Stimulated activated CD8-positive, alpha-beta memory T cell treated with anti-CD3 and anti-CD28 coated beads, Interleukin-12 subunit alpha, Interleukin-12 subunit beta, amount 100 ng/mL, for 1 hour (primary cell): Measurements from ENCODE around the gene DNAH17.

Experiments used
- DNase-seq: peaks from one replicate; pipeline ENCODE4 v3.0.0-alpha.2; 2020; ENCODE audit warnings: low read depth

The DNAH17 gene

GRCh38 chr17:78390241-78391050 lies 186.8 kb downstream of the DNAH17 start:
- DNase-seq, result no peak

GRCh38 chr17:78387977-78388941 lies 188.9 kb downstream of the DNAH17 start:
- no peak for DNase-seq

GRCh38 chr17:78384479-78385175 lies 192.6 kb downstream of the DNAH17 start:
- no peak for DNase-seq

DNA sequence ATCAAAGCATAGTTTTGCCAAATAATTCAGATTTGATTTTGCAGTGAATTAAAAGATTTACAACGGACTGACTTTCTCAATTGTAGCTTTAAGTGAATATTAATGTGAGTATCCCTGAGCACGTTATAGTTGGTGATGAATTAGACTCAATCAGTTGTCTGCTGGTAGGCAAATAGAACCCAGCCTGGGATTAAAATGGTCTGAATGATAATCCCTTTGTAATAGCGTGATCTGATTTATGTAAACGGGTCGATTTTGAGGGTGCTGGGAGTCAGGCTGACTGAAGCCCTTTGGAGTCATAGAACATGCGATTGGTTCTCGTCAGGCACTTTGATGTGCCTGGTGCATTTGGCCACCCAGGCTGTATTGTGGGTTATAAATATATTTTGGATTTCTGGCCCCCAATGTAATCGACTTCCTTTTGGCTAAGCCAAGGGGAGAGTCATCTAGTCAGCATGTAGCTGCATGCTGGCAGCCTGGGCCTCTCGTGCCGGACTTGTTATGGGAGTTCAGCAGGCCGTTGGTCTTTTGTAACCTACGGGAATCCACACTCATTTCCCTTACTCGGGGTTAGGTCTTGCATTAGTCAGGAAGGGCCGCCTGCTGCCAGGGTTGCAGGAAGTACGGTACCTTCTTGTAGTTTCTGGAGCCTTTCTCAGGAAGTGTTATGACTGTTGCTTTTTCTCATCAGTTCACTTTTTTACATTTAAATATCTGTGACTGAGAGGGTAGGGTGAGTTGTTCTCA lies 193.3 kb downstream of the DNAH17 start:
- DNase-seq, result no peak

- DNase-seq, result no peak
These were observed 195.5 kb downstream of the DNAH17 start for GRCh38 chr17:78381601-78382232.

GRCh38 chr17:78380370-78380769 lies 196.8 kb downstream of the DNAH17 start:
- DNase-seq, result no peak

GRCh38 chr17:78379131-78379491 lies 198.1 kb downstream of the DNAH17 start:
- DNase-seq, result no peak

GRCh38 chr17:78378225-78379130 lies 198.7 kb downstream of the DNAH17 start, which contains the start of gene PGS1:
PGS1 (plus strand) TSS chr17:78378649; CDS start chr17:78378666, 17 bp downstream.
- DNase-seq, result peak; percentile 71

DNA sequence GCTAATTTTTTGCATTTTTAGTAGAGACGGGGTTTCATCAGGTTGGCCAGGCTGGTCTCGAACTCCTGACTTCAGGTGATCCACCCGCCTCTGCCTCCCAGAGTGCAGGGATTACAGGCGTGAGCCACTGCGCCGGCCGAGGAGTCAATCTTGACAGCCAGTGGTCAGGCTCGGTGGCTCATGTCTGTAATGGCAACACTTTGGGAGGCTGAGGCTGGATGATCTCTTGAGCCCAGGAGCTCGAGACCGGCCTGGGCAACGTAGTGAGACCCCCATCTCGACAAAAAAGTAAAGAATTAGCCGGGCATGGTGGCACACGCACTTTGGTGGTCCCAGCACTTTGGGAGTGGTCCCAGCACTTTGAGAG lies 199.4 kb downstream of the DNAH17 start:
- no peak for DNase-seq

DNA sequence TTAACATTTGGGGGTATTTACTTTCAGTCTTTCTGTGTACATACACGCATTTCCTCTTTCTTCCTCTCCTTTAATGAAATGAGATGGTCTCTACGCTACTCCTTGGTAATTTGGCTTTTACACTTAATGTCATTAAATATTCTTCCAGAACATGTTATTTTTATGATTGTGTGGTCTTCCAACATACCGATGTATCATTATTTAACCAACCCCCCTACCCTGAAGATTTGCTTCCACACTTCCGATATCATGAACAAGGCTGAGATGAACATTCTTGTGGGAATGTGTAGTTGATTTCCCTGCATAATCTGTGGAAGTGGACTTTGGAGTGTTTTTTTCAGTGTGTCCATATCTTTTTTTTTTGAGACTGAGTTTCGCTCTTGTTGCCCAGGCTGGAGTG lies 201.0 kb downstream of the DNAH17 start:
- no peak for DNase-seq

- DNase-seq, result no peak
These were observed 201.6 kb downstream of the DNAH17 start for GRCh38 chr17:78375401-78376151.

DNA sequence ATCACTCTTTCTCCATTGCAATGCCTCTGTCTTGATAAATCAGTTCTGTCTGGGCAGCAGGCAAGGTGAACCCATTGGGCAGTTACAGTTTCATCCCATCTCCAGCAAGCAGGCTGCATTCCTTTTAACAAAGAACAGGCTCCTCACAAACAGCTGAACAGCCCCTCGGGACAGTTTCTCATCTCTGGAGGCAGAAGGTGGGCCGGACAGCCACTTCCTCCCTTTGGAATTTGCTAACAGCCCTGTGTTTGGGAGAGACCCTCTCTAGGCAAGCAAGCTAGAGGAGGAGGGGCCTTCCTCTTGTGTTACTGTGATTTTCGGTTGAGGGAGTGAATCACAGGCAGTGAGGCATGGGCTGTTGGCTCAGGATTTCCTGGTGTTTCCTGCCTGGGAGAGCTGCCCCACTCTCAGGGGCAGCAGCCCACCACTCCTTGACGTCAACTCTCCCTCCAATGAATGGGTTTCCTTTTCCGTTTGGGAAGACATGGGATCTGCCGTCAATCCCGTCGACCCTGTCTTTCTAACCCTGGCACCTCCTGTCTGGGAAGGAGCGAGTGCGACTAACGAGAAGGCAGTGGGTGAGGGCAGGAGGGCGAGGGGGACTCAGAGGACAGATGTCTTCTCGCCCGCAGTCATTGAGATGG lies 202.4 kb downstream of the DNAH17 start:
- no peak for DNase-seq

DNA sequence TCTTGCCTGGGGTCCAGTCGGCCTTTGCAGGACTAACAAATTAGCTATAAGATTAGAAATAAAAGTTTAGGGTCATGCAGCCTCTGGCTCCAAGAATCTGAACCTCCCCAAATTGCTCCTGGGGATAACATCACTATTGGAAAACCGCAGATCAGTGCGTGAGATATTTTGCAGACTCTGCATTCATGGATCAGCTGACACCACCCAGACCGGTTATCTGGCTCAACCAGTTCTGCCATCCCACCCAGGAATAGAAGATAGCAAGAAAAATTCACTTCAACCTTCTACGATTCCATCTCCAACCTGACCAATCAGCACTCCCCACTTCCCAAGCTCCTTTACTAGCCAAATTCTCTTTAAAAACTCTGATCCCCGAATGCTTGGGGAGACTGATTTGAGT lies 203.0 kb downstream of the DNAH17 start:
- DNase-seq, result no peak
